ENCODE data around the gene FMNL2. TPM values are rescaled to one million over a fixed set of nuclear protein-coding genes. Genes with fewer than 3 reads are reported as not detected.

The FMNL2 gene
- total RNA-seq, 1 donor from 2014 or later, result 31.8 TPM

DNA sequence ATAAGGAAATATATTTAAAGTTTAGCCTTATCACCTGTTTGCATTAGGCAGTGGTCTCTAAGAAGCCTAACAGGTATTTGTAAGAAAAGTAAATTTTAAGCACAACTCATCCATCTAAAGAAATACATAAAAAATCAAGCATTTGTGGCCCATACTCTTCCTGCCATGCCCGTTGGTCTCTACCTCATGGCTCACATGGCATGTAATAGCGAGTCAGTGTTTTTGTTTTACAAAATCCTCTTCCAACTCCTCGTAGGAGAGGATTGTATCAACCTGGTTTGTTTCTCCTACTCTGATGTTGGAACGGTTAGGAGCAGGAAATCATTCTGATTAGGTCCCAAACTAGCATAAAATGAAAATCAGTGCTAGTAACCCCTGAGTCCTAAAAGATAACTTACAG is 91.8 kb downstream of the FMNL2 start:
- DNase-seq (ENCODE audit: low spot score), result no peak

DNA sequence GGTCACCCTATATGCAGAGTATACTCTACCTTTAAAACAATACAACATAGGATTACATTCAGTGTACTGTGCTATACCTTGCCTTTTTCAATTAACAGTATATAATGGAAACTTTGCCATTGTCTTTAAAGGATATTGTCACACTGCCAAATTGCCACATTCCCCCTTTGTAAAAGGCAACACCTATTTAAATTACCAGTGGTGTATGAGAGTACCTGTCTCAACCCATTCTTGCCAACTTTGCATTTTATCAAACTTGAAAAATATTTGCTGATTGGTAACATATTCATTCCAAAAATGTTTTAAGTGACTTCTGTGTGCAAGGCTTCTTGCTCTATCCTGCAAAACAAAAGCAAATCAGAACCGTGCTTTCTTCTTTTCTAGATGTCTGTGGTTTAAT is 92.9 kb downstream of the FMNL2 start:
- DNase-seq (ENCODE audit: low spot score), result no peak

DNA sequence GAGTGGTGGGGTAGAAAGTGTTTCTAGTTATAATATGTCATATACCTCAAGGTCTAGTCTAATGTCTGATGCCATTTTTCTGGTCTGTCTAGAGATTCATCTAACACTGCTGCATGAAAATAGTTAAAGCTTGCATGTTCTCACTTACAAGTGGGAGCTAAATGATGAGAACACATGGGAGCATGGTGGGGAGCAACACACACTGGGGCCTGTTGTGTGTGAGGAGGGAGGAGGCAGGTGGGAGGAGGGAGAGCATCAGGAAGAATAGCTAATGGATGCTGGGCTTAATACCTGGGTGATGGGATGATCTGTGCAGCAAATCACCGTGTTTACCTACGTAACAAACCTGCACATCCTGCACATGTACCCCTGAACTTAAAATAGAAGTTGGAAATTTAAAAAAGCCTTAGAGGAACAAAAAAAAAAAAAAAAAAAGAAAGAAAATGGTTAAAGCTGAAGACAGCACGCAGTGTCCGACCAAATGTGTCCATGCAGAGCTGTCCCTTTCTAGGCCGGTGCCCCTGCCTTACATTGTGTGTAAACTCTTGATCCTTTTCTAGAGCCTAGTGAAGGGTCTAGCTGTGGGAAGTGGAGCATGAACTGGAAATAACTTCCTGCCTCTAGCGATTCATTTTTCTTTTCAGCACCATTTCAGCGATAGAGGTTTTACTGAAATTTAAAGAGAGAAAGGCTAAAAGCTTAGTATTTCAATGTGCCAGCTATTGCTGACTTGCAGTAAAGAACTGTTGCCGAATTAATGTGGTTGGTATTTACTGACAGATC is 94.0 kb downstream of the FMNL2 start:
- no peak for DNase-seq (ENCODE audit: low spot score)

DNA sequence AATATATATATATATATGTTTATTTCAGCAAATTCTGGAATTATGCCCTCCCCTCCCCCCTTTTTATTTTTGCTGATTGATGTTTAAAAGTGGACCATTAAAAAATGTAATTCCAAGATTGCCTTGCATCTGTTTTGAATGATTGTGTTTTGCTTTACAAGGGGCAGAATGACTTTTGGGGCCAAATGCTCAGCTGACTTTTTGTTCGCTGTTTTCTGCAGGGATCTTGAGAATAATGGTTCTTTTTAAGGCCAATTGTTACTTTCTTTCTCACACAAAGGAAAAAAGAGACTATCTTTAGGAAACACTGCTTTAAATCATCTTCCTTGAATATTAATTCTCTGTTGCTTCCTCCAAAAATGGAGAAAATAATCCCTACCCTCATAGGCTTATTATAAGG is 95.9 kb downstream of the FMNL2 start:
- DNase-seq (ENCODE audit: low spot score), result no peak

DNA sequence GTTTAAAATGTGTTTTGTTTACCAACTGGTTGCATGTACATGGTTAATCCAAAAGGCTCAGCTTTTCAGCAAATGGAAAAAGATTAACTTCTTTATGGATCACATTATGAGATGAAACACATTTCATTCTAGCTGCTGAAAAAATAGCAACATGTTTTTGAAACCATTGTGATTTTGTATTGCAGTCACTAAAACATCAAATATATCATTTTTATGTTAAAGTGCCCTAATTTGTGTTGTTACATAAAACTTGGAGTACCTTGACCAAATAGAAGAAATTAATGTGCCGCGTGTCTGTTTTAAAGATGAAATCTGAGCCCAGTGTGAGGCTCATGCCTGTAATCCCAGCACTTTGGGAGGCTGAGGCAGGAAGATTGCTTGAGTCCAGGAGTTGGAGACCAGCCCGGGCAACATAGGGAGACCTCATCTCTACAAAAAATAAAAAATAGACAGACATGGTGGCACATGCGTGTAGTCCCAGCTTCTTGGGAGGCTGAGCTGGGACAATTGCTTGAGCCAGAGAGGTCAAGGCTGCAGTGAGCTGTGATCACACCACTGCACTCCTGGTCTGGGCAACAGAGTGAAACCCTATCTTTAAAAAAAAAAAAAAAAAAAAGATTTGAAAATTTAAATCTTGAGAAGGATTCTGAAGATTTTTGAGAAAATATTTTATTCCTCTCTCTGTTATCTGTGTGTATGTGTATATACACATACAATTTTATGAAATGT is 96.6 kb downstream of the FMNL2 start:
- no peak for DNase-seq (ENCODE audit: low spot score)

DNA sequence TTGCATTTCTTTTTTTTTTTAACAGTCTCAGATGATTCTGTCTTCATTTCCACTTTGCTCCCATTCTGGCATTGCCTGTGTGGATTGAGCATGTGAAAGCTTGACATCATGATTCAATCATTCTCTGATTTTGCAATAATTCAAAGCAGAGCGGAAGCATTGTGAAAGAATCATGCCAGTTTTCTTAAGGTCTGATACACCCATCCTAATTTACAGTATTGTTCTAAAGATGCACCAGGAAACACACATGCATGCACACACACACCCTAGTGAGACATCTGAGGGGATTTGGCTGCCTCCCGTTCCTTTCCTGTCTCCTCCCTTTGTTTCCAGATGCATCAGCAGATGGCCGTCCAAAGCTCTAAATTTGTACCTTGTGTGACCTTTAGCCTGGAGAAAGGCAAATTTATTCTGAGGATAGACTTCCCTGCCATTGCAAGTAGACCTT is 97.3 kb downstream of the FMNL2 start:
- DNase-seq (ENCODE audit: low spot score), result no peak

DNA sequence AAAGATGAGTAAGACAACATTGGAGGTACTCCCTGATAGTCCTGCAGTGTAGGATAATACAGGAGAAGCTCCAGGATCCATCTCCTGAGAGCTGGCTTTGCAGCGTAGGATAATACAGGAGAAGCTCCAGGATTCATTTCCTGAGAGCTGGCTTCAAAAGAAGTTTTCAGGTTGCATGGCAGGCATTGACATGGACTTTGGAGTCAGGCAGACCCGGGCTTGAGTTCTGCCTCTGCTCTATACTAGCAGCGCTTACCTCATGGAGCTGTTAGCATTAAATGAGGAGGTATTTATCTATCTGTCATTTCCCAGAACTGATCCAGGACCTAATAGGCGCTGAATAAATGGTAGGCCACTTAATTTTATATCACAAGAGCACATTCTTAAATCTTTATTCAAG is 97.8 kb downstream of the FMNL2 start:
- DNase-seq (ENCODE audit: low spot score), result no peak

DNA sequence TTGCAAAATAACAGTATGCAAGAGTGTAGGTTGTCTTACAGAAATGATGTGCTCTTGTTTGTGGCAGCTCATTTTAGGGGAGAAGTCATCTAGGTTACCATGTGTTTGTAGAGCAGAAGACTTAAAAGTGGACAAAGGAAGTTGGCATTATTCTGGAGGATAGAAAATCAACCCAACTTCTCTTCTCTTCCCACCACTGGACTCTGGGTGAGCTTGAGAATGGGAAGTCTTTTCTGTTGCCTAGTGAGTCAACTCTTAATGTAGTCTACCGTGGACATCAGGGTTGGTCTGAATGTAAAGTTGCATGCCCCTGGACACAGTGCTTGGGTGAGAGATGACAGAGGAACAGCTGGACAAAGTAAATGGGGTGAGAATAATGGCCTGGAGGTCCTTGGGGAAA is 98.3 kb downstream of the FMNL2 start:
- no peak for DNase-seq (ENCODE audit: low spot score)

DNA sequence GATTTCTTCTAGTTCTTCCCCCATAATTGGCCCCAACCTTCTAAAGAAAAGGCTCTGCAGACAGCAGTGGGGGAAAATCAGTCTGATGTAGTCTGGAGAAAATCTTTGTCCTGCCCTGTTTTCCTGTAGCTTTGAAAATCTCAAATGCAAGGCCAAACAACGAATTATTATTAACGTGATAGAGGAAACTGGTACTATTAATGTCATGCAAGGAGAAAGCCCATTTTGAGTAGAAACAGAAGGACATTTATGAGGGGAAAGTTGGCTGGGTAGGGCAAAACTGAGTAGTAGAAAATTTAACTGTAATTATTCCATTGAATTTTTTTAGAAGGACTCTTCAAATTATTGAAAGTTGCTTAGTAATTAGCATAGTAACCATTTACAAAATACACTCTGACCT is 98.8 kb downstream of the FMNL2 start:
- no peak for DNase-seq (ENCODE audit: low spot score)

DNA sequence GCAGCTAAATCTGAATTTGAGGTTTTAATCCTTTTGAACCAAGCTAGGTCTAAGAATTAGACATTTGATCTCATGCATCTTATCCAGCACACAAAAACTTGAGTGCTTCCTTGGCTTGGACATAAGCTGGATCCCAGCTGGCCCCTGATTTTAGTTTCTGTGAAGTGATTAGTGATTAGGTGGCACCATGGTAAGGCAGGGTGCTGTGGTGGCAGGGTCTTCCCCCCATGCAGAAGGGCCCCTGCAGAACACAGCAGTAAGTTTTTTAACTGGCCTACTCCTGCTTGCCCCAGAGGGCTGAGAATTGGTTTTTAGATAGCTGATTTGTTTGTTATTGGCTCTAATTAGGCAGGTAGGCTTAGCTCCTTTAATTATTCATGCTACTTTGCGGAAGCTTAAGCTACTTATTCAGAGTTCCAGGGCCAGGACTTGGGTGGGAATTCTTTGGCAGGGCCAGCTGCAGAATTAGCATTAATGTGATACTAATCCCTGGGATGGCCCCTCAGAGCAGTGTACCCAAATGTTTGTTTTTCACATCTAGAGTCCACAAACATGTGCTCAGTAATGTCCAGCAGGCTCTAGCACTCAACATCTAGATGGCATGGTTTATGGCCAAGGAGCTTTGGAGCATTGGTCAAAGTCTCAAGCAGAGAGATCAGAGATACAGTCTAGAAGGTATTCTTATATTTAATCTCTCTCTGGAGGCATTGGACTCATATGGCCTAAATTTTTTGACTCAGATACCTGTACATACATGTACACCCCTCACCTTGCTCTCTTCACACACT is 99.6 kb downstream of the FMNL2 start:
- DNase-seq (ENCODE audit: low spot score), result no peak

DNA sequence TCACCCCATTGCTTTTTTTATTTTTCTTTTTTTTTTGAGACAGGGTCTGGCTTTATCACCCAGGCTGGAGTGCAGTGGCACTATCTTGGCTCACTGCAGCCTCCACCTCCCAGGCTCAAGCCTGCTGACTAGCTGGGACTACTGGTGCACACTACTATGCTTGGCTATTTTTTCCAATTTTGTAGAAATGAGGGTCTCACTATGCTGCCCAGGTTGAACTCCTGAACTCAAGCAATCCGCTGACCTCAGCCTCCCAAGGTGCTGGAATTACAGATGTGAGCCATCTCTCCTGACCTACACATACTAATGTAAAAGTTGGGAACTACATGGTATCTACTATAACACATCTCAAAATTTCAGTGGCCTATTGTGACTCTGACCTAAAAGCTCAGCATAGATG is 101.2 kb downstream of the FMNL2 start:
- no peak for DNase-seq (ENCODE audit: low spot score)

DNA sequence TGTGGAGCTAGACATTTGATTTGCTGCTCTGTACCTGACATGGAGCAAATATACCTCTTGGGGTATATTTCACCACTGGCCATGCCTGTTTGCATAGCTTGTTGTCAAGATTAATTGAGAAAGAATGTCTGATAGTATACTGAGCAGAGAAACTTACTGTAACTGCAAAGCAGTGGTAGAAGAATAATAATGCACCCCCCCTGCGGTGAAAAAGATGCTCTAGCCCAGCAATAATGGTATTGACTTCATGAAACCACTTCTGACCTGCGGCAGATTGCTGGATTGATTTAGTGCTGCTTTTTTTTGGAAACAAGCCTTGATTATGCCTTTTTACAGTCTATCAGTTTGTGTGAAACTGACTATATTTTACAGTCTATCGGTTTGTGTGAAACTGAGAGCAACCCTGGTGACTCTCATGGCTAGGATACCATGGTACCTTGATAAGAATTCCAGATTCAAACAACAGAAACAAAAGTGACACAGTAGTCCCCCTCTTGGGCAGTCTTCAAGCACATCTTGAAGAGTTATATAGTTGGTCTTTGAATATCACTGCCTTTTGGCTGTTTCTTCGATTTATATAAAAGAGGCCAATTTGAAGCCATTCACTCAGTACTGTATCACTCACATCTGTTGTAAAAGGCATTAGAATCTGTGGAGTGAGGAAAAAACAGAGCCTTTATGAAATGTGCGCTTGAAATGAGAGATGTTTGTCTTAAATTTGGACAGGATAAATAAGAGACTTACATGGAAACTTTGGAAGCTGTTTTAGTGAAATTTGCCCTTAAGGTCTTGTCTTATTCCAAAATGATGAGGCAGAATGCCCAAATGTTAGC is 102.5 kb downstream of the FMNL2 start:
- no peak for DNase-seq (ENCODE audit: low spot score)

DNA sequence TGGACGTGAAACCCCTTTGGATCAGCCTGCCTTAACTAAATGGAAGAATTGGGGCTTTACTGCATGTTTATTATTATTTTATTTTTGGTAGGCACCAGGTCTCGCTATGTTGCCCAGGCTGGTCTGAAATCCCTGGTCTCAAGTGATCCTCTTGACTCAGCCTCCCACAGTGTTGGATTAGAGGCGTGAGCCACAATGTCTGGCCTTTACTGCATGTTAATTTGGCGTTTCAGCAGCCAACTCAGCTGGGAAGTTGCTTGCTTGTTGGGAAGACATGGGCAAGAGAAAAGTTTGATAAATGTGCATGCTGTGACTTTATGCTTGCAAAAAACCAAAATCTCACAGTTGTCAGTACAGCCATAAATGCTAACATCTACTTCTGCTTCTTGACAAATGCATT is 105.1 kb downstream of the FMNL2 start:
- DNase-seq (ENCODE audit: low spot score), result no peak

DNA sequence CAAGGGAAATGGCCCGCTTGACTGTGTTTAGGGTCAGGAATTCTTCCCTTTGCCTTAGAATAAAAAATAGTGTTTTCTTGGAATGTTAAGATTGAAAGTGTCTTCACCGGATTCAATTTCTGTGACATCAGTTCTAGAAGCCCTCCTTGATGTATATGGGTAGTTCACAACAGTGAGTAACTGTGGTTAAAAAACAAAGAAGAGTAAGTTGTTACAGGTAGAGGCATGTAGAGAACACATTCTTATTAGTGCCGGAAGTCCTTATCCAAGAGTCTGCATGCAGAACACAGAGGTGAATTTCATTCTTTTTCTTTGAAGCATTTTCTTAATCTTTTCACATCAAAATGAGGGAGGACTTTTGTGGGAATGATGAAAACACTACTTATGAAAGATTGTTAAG is 105.5 kb downstream of the FMNL2 start:
- no peak for DNase-seq (ENCODE audit: low spot score)

DNA sequence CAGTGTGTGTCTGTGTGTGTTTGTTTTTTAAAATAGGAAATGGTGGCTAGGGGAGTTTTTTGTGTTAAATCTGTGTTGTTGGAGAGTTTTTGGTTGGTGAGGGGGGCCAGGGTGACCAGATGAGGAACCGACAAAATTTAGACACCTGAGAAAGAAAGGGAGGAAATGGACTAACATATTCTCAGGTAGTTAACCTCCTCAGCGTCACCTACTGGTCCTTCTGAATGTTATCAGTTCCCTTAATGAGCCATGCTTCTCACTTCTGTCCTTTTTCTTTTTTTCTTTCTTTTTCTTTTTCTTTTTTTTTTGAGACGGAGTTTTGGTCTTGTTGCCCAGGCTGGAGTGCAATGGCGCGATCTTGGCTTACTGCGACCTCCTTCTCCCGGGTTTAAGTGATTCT is 107.0 kb downstream of the FMNL2 start:
- no peak for DNase-seq (ENCODE audit: low spot score)

DNA sequence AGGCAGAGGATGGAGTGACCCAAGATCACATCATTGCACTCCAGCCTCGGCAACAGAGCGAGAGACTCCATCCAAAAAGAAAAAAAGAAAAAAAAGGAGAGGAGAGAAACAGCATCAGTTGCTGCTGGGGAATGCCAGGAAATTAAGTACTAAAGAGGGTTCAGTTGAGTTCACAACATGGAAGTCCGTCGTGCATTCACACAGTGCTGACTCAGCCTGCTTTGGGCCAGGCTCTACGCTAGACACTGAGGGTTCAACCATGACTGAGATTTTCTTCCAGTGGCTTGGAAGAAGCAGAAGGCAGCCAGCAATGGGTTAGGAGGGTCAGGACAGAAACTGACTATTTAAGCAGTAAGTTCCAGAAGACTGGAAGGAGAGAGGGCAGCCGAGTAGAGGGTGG is 108.8 kb downstream of the FMNL2 start:
- DNase-seq (ENCODE audit: low spot score), result no peak

DNA sequence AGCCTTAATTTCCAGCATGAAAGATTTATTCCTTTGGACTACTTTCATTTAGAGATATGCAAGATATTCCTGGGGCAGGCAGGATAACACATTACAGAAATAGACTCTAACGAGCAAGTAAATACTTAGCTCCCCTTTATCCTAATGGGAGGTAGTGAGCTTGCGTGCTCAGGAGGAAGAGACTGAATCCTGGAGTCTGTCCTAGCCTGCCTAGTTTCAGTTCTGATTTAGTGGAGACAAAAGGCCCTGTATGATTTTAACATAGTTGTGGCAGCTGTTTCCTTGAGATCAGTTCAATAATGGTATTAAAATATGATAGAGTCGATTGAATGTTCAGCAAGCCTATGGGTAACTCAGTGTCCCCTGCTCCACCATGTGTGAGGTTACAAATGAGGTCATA is 109.5 kb downstream of the FMNL2 start:
- no peak for DNase-seq (ENCODE audit: low spot score)

DNA sequence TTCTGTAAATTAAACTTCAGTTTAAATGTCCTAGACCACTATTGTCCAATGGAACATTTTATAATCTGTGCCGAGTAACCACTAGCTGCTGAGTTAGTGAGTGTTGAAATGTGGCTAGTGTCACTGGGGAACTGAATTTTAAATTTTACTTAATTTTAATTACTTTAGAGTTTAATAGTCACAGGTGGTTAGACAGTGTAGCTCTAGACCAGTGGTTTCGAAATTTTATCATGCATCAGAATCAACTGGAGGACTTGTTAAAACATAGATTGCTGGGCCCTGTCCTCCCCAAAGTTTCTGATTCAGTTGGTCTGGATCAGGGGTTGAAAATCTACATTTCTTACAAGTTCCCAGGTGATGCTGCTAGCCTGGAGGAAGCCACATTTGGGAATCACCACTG is 110.4 kb downstream of the FMNL2 start:
- no peak for DNase-seq (ENCODE audit: low spot score)

DNA sequence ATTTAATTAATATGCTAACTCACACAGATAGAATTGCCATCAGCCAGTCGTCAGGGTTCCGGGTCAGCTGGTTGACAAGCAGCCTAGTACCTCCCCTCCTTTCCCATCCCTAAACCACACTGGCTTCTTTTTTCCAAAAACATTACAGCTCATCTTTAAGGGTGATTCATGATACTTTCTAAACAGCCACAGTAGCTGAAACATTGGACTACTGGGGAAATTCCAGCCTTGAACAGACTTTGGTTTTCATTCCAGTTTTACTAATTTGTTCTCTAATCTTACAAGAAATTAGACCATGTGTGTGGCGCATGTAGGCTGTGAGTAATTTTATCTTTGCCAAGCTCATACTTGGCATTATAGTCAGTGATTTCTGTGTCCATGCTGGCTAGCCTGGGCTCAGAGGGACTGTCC is 110.8 kb downstream of the FMNL2 start:
- no peak for DNase-seq (ENCODE audit: low spot score)

DNA sequence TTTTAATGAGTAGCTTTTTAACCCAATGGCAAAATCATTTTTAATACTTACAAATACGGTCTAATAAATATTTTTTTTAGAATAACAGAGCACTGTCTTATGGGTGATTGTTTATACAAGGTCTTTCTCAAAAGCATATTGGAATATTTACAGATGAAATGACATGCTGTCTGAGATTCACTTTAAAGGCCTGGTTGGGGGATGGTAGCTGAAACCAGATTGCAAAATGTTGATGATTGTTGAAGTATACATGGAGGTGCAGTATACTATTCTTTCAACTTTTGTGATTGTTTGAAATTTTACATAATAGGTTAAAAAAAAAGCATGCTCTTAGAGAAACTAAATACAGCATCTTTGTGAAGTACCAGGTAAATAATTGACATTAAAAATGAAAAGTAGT is 111.2 kb downstream of the FMNL2 start:
- DNase-seq (ENCODE audit: low spot score), result no peak

DNA sequence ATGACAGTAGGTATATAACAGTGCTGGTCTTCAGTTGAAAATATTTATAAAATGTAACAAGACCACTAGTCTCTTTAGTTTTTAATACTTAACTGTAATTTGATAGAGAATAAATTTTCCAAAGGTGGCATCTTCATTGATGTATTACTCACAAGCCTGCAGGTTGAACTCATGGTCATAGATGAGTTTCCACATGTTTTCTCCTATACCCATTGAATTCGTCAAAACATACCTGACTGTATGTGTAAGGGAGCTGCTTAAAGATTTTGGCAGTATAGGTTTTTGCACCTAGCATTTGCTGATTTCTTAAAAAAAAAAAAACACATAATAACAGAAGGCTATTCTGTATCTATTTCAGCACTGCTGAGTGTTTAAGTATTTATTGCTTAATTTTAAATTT is 112.9 kb downstream of the FMNL2 start:
- DNase-seq (ENCODE audit: low spot score), result no peak

DNA sequence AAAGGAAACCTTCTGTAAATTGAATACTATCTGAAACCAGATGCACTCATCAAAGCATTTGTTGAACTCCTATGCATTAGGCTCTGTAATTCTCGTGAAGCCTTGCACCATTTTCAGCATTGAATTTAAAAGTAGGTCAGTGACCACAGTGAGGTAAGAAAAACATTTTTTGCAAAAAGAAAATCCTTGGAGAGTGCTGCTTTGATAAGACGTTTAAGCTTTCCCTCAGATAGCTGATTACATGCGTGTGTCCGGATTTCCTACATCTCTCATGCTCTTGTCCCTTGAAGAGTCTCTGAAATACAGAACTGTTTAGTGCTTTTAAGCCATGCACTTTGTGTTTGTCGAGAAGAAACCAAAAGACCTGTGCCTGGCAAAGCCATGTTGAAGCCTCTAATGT is 113.6 kb downstream of the FMNL2 start:
- DNase-seq (ENCODE audit: low spot score), result no peak
